Epithelial cell of proximal tubule (primary cell): Measurements from ENCODE around the gene LRP2. TPM values are rescaled to one million over a fixed set of nuclear protein-coding genes. Genes with fewer than 3 reads are reported as not detected.

ENCODE experiments used
- DNase-seq: peaks from one replicate; pipeline ENCODE4 v3.0.0-alpha.2; 2011; ENCODE audit warnings: low read depth
- H3K4me3 ChIP-seq: 2 replicates; pipeline ENCODE4 v1.5.1; 2011; ENCODE audit warnings: low read depth, mild to moderate bottlenecking, low read length
- total RNA-seq: library from RNA; depleted of rRNA; stranded (reverse); fragments of >200 nt; gene quantifications from 2 replicates; pipeline ENCODE4 v1.2.3, GENCODE V29; 2015
- TF ChIP-seq, protein P1 (sequence below): conservative IDR thresholded peaks from 2 replicates; pipeline ENCODE4 v1.5.1; 2012; ENCODE audit warnings: low read depth, mild to moderate bottlenecking, low read length

LRP2 gene
- total RNA-seq, 1 donor from 2014 or later: 0.17 TPM

DNA sequence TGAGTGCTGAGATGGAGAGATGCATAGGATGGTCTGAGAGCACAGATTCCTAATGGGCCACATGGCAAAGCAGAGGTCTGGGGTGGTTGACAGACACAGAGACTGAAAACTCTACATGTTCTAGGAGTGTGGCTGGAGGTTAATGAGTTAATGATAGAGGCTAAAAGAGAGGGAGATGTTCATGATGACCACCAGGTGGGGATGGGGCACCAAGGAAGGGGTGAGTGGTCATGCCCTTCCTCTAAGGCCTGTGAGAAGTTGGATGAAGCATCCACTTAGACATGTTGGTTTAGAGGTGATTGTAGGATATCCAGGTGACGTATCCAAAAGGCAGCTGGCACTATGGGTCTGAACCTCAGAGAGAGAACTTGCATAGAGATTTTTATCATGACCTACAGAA lies 102.1 kb downstream of the LRP2 start:
- H3K4me3 ChIP-seq: no peak overlapping the region

DNA sequence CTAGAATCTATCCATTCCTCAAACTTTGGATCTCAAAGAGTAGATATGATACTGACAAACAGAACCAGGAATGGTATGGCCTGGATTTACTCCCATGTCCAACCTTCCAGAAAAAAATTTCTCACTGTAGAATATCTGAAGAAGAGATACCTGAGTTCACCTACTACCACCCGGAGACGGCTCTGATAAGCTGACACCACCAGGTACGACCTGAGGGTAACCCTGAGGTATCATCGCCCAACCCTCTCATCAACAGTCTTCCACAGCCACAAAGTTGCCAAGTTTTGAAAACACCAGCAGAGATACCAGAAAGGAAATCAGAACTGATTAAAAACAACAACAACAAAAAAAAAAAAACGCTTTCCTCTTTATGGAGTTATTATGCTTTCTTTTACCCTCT lies 102.9 kb downstream of the LRP2 start:
- DNase-seq: no peak
- H3K4me3 ChIP-seq: no peak overlapping the region
- TF ChIP-seq, protein P1, sequence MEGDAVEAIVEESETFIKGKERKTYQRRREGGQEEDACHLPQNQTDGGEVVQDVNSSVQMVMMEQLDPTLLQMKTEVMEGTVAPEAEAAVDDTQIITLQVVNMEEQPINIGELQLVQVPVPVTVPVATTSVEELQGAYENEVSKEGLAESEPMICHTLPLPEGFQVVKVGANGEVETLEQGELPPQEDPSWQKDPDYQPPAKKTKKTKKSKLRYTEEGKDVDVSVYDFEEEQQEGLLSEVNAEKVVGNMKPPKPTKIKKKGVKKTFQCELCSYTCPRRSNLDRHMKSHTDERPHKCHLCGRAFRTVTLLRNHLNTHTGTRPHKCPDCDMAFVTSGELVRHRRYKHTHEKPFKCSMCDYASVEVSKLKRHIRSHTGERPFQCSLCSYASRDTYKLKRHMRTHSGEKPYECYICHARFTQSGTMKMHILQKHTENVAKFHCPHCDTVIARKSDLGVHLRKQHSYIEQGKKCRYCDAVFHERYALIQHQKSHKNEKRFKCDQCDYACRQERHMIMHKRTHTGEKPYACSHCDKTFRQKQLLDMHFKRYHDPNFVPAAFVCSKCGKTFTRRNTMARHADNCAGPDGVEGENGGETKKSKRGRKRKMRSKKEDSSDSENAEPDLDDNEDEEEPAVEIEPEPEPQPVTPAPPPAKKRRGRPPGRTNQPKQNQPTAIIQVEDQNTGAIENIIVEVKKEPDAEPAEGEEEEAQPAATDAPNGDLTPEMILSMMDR: no peak

More for the DNA sequence above, 102.1 kb downstream of the LRP2 start:
- TF ChIP-seq, protein P1: no peak
- no peak for DNase-seq

DNA sequence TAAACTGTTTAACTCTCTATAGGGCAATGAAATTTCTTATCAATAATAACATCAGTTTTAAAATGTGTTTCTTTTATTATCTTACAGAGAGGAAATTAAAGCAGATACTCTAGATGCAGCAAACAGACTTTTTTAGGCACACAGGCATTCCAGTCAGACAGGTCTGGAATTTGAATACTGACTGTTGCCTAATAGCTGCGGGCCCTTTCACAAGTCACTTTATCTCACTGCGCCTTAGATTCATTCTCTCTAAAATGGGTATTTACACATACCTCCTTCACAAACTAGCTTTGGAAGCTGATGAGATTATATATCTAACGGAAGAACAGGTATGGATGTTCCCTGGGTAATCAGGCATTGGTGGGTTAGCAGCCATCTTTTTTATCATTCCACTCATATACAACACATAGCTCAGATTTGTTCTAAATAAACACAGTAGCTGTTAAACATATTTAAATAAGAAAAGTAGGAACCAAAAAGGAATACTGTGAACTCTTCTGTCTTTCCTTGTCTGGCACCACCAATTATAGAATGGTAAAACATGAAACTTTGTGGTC lies 104.2 kb downstream of the LRP2 start:
- no peak overlapping the region for H3K4me3 ChIP-seq
- DNase-seq: no peak
- TF ChIP-seq, protein P1: no peak

DNA sequence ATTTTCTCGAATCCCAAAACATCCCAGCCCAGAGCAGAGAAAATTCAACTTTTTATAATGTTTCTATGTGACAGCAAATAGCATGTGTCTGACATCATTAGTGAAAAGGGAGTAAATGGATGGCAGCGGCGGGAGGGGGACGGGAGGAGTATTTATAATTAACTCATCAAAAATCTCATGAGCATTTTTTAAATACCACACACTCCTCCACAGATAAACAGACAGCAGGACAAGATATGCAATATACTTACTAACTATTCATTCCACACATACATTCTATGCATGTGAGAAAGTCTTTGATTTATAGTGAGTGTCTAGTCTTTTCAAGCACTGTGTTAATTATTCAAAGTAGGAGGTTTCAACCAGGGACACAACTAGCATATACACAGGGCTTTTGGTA lies 107.6 kb downstream of the LRP2 start:
- no peak for DNase-seq
- no peak overlapping the region for H3K4me3 ChIP-seq
- TF ChIP-seq, protein P1: no peak

DNA sequence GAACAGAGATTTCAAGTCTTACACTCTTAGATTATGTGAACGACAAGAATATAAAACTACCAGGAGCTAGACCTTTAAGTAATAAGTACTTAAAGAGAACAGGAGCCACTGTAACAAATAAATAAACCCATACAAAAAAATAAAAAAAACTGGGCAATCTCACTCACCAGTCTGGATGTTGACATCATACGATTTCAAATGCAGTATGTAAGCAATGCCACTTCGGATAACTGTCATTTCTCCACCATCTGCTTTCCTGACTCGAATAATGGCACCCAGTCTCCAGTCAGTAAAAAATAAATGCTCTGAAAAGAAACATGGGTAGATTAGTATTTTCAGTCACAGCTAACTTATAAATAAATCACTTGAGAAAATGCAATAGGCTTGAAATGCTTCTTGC lies 115.1 kb downstream of the LRP2 start:
- TF ChIP-seq, protein P1: no peak
- no peak overlapping the region for H3K4me3 ChIP-seq
- DNase-seq: no peak

DNA sequence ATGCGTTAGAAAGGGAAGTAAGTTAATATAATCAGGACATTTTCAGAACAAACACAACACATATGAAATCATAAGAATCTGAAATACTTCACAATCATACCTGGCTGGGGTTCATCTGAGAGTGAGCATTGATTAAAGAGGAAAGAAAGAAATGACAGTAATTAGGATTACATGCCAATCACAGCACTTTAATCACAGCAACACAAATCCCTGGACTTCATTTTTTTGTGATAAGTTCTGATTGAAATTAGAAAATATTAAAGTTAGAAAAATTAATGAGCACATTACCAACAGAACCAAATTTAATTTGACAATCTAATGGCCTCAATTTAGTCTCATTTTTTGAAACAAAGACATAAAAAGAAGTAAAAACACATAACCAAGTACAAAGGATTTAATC lies 121.9 kb downstream of the LRP2 start:
- TF ChIP-seq, protein P1: no peak
- no peak overlapping the region for H3K4me3 ChIP-seq
- no peak for DNase-seq

DNA sequence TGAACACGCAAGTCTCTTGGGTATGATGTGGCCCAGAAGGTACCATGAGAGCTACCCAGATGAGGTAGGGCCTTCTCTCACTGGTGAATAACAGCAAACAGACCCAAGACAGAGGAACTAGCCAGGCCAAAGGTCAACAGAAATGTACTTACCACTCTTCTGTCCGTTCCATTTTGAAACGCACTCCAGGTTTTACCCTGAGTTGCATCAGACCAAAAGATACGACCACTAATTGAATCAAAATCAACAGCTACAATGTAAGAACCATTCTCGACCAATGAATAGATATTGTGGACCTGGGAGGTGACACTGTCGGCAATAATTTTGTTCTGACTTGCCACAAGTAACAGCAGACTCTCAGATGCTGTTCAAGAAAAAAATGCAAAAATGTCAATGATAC lies 124.4 kb downstream of the LRP2 start:
- TF ChIP-seq, protein P1: no peak
- H3K4me3 ChIP-seq: no peak overlapping the region
- DNase-seq: no peak
